GM12865 (cell line): ENCODE data around the gene NPC2.
A peak's percentile ranks its signal among the peaks of the same experiment; 100 is the strongest.
"Not testable (repeated sequence)": the region's sequence is repeated elsewhere in the genome, so short reads cannot be mapped to it uniquely, and the experiment has no call there.

Source experiments
- DNase-seq: peaks from one replicate; pipeline ENCODE4 v3.0.0; 2010; ENCODE audit warnings: low read depth
- H3K4me3 ChIP-seq: 2 replicates; pipeline ENCODE4 v1.5.1; 2011; ENCODE audit warnings: mild to moderate bottlenecking, low read depth, low read length, control low read depth
- CTCF ChIP-seq: IDR thresholded peaks from 2 replicates; pipeline ENCODE4 v1.5.1; 2011; ENCODE audit warnings: low read length, control low read depth, low read depth, inconsistent platforms; ENCODE audit not compliant: insufficient read depth; ENCODE audit errors: missing control alignments

Gene NPC2

GRCh38 chr14:74492776-74493342, at the start of gene NPC2:
NPC2 (minus strand) TSS chr14:74493305; CDS start chr14:74493274, 31 bp downstream.
- H3K4me3 ChIP-seq = peak within 1 kb of the TSS; percentile 78
- DNase-seq = no peak
- no peak for TF ChIP-seq CTCF

- TF ChIP-seq CTCF = no peak
- no peak for DNase-seq
- no peak overlapping the region for H3K4me3 ChIP-seq
Observed at GRCh38 chr14:74542056-74542685, 49.1 kb upstream of the NPC2 start.

- no peak for TF ChIP-seq CTCF
- no peak overlapping the region for H3K4me3 ChIP-seq
- no peak for DNase-seq
Observed at GRCh38 chr14:74541225-74541624, 48.1 kb upstream of the NPC2 start.

GRCh38 chr14:74539503-74539902, 46.4 kb upstream of the NPC2 start:
- H3K4me3 ChIP-seq = no peak overlapping the region
- no peak for DNase-seq
- TF ChIP-seq CTCF = no peak

- no peak for TF ChIP-seq CTCF
- no peak for DNase-seq
- H3K4me3 ChIP-seq = no peak overlapping the region
Observed at GRCh38 chr14:74538411-74539391, 45.6 kb upstream of the NPC2 start.

- DNase-seq, H3K4me3 ChIP-seq: not testable (repeated sequence)
Observed at GRCh38 chr14:74536336-74536735, 43.2 kb upstream of the NPC2 start.

- TF ChIP-seq CTCF = no peak
- no peak for DNase-seq
- no peak overlapping the region for H3K4me3 ChIP-seq
Observed at GRCh38 chr14:74535756-74536325, 42.7 kb upstream of the NPC2 start.
